H1 (cell line): Measurements from ENCODE around the gene MMP17. TPM values are rescaled to one million over a fixed set of nuclear protein-coding genes. Genes with fewer than 3 reads are reported as not detected.

Experiments
- NRF1 ChIP-seq: IDR thresholded peaks from 2 replicates; pipeline ENCODE4 v1.6.1; 2011; ENCODE audit warnings: mild to moderate bottlenecking, low read depth, low read length, improper control_type of control experiment
- POLR2A ChIP-seq, 2 experiments: IDR thresholded peaks; 1 replicate in 1 of 2; 2 replicates in 1 of 2; pipeline ENCODE4 v1.6.1; 2011; ENCODE audit warnings: low read depth in 2 of 2, low read length in 2 of 2, mild to moderate bottlenecking in 2 of 2; ENCODE audit errors: control extremely low read depth in 1 of 2
- POLR2AphosphoS5 ChIP-seq: IDR thresholded peaks from 2 replicates; pipeline ENCODE4 v1.6.1; 2011; ENCODE audit warnings: low read depth, low read length
- SAP30 ChIP-seq: fragments of 300-600 bp; sonication (generic); IDR thresholded peaks from 2 replicates; pipeline ENCODE4 v1.7.1; 2012; ENCODE audit warnings: low read length, moderate library complexity, mild to moderate bottlenecking, inconsistent platforms; ENCODE audit not compliant: insufficient read depth, insufficient replicate concordance
- polyA plus RNA-seq, 7 experiments: library from polyadenylated mRNA; depleted of rRNA in 3 of 7; stranded (reverse) in 5 of 7; unstranded in 2 of 7; fragments of >200 nt in 5 of 7; fragments of 200-250 nt in 2 of 7; gene quantifications; 1 replicate in 5 of 7; 2 replicates in 1 of 7; 4 replicates in 1 of 7; pipeline versions ENCODE4 v1.2.1 to v1.2.3, GENCODE V29; 2011 to 2013; ENCODE audit warnings: missing spikeins in 2 of 7, mixed read lengths in 2 of 7
- total RNA-seq: library from RNA; stranded (reverse); fragmentation: NEBNext Ultra II Directional; extraction: Animal tissue kit (Norgen Biotek cat#: 25700); gene quantifications from 2 replicates; pipeline ENCODE4 v1.2.1, GENCODE V29; 2021

MMP17 gene
- total and polyA plus RNA-seq, 2 of the 8 experiments (the other 6 are each of a cell fraction or from before 2014, with no cell fraction given): 41.3 to 53.8 TPM

DNA sequence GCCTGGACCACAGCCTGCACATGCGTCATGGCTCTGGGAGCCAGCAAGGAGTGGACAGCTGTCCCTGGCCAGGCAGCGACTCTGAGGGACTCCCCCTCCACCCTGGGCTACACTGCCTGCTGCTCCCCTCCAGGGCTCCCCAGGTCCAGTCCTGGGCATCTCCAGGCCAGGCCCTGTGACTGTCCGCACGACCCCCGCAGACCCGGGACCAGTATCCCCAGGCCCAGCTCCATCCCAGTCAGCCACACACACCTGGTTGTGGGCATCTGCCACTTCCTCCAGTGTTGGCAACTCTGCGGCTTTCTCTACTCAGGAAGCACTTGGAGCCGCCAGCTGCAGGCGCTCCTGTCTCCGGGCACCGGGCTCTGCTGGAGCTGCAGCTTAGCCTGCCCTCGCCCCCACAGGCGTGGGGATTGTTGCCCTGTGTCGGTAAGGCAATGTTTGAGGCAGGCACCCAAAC, 68.6 kb downstream of the MMP17 start (continued):
- TF ChIP-seq SAP30 (no peak), POLR2A (IDR thresholded peaks at IDR 0.05; ENCODE audit: control extremely low read depth in 1 of 2, low read depth in 2 of 2, low read length in 2 of 2) (no peak), POLR2AphosphoS5 (no peak), NRF1 (no peak)
